H1 (cell line): ENCODE measurements around the gene RBMX. TPM values are rescaled to one million over a fixed set of nuclear protein-coding genes. Genes with fewer than 3 reads are reported as not detected.
"Not testable (repeated sequence)": the region's sequence is repeated elsewhere in the genome, so short reads cannot be mapped to it uniquely, and the experiment has no call there.

ENCODE experiments used
- CTCF ChIA-PET: fragments of 300-600 bp; sonication (Branson Sonifier 250); formaldehyde crosslinking; loops from one replicate; lab custom pipeline; 2021; ENCODE audit not compliant: partially characterized antibody; lab: Charles Lee
- POLR2A ChIA-PET: fragments of 300-600 bp; sonication (Branson Sonifier 250); formaldehyde crosslinking; loops from one replicate; lab custom pipeline; 2021; ENCODE audit warnings: inconsistent platforms; ENCODE audit not compliant: partially characterized antibody; lab: Charles Lee
- DNase-seq, 2 experiments: peaks; one replicate each; pipeline versions ENCODE4 v3.0.0 to v3.0.0-alpha.2; 2010 to 2022; ENCODE audit warnings: low spot score in 2 of 2, low read depth in 1 of 2, mixed read lengths in 1 of 2
- FAIRE-seq: peaks from 2 replicates; lab custom pipeline; 2011; peaks lifted over from hg19 to GRCh38; lab: Jason Lieb, UNC
- H2AFZ ChIP-seq: 2 replicates; pipeline ENCODE4 v1.8.1; 2012; ENCODE audit warnings: low read length, inconsistent platforms
- H2AK5ac ChIP-seq: 2 replicates; pipeline ENCODE4 v1.6.1; 2013; ENCODE audit warnings: low read depth, low read length
- H2BK120ac ChIP-seq: replicated peaks from 2 replicates; pipeline ENCODE3; 2013; ENCODE audit warnings: low read depth, low read length, inconsistent platforms
- H2BK12ac ChIP-seq: 2 replicates; pipeline ENCODE4 v1.6.1; 2013; ENCODE audit warnings: low read depth, low read length
- H2BK15ac ChIP-seq: 2 replicates; pipeline ENCODE4 v1.6.1; 2013; ENCODE audit warnings: low read length
- H2BK20ac ChIP-seq: 2 replicates; pipeline ENCODE4 v1.6.1; 2013; ENCODE audit warnings: low read length
- H2BK5ac ChIP-seq: 2 replicates; pipeline ENCODE4 v1.6.1; 2013; ENCODE audit warnings: low read depth, low read length
- H3K14ac ChIP-seq: 2 replicates; pipeline ENCODE4 v1.6.1; 2013; ENCODE audit warnings: inconsistent platforms; ENCODE audit not compliant: insufficient read length
- H3K18ac ChIP-seq: 2 replicates; pipeline ENCODE4 v1.6.1; 2013; ENCODE audit warnings: low read length; ENCODE audit errors: extremely low read depth
- H3K23ac ChIP-seq: 2 replicates; pipeline ENCODE4 v1.6.1; 2013; ENCODE audit warnings: inconsistent platforms; ENCODE audit not compliant: insufficient read length
- H3K23me2 ChIP-seq: 2 replicates; pipeline ENCODE4 v1.6.1; 2013; ENCODE audit warnings: low read depth, low read length
- H3K27ac ChIP-seq: 2 replicates; pipeline ENCODE4 v1.6.1; 2011; ENCODE audit warnings: low read depth, low read length, inconsistent platforms
- H3K27me3 ChIP-seq, 4 experiments: replicated peaks in 1 of 4; 1 replicate in 1 of 4; 2 replicates in 3 of 4; pipeline versions ENCODE4 v1.6.1 to v1.8.1; 2011 to 2013; ENCODE audit warnings: low read length in 3 of 4, mild to moderate bottlenecking in 3 of 4, inconsistent platforms in 2 of 4, mixed read lengths in 2 of 4, moderate library complexity in 1 of 4; ENCODE audit not compliant: control insufficient read depth in 3 of 4, insufficient read depth in 3 of 4; ENCODE audit errors: extremely low read depth in 1 of 4
- H3K36me3 ChIP-seq, 4 experiments: 2 replicates each; pipeline versions ENCODE4 v1.6.1 to v1.8.1; 2011 to 2013; ENCODE audit warnings: mild to moderate bottlenecking in 4 of 4, low read length in 3 of 4, moderate library complexity in 2 of 4, control low read depth in 1 of 4, inconsistent platforms in 1 of 4; ENCODE audit not compliant: insufficient read depth in 4 of 4, control insufficient read depth in 2 of 4
- H3K4ac ChIP-seq: replicated peaks from 2 replicates; pipeline ENCODE3; 2013; ENCODE audit warnings: low read length, low read depth, mixed read lengths, inconsistent platforms; ENCODE audit not compliant: insufficient read length
- H3K4me1 ChIP-seq, 4 experiments: replicated peaks in 1 of 4; 1 replicate in 1 of 4; 2 replicates in 3 of 4; pipeline versions ENCODE4 v1.6.1 to v1.8.1; 2011 to 2013; ENCODE audit warnings: low read length in 3 of 4, inconsistent platforms in 2 of 4, mixed read lengths in 1 of 4; ENCODE audit not compliant: insufficient read depth in 4 of 4, control insufficient read depth in 3 of 4
- H3K4me2 ChIP-seq, 2 experiments: 2 replicates each; pipeline versions ENCODE4 v1.6.1 to v1.8.1; 2011 to 2013; ENCODE audit warnings: low read depth in 2 of 2, low read length in 2 of 2, control low read depth in 1 of 2, inconsistent platforms in 1 of 2, mild to moderate bottlenecking in 1 of 2; ENCODE audit not compliant: insufficient read depth in 1 of 2
- H3K4me3 ChIP-seq, 4 experiments: fragments of 200-600, 300-600 bp in 1 of 4; sonication (generic), shearing (Covaris generic), sonication (Bioruptor Twin) in 1 of 4; 2 replicates each; pipeline versions ENCODE4 v1.5.1 to v1.8.1; 2011 to 2016; ENCODE audit warnings: low read length in 4 of 4, low read depth in 3 of 4, control low read depth in 2 of 4, inconsistent platforms in 2 of 4, mild to moderate bottlenecking in 2 of 4, mixed read lengths in 1 of 4, moderate library complexity in 1 of 4; ENCODE audit not compliant: insufficient read depth in 2 of 4; ENCODE audit errors: extremely low read depth in 1 of 4
- H3K56ac ChIP-seq: replicated peaks from 2 replicates; pipeline ENCODE3; 2013; ENCODE audit warnings: low read depth, mild to moderate bottlenecking, mixed read lengths, low read length, inconsistent platforms; ENCODE audit not compliant: insufficient read length
- H3K79me1 ChIP-seq: 2 replicates; pipeline ENCODE4 v1.6.1; 2013; ENCODE audit warnings: low read depth, low read length, control low read depth
- H3K79me2 ChIP-seq, 2 experiments: 2 replicates each; pipeline versions ENCODE4 v1.6.1 to v1.8.1; 2012 to 2013; ENCODE audit warnings: low read length in 2 of 2, mild to moderate bottlenecking in 2 of 2, inconsistent platforms in 1 of 2; ENCODE audit not compliant: insufficient read depth in 2 of 2, control insufficient read depth in 1 of 2
- H3K9ac ChIP-seq, 4 experiments: replicated peaks in 1 of 4; 1 replicate in 1 of 4; 2 replicates in 3 of 4; pipeline versions ENCODE4 v1.6.1 to v1.8.1; 2011 to 2013; ENCODE audit warnings: low read depth in 3 of 4, low read length in 3 of 4, control low read depth in 2 of 4, mild to moderate bottlenecking in 2 of 4, moderate library complexity in 2 of 4, inconsistent platforms in 1 of 4; ENCODE audit errors: extremely low read depth in 1 of 4
- H3K9me3 ChIP-seq, 2 experiments: 2 replicates each; pipeline versions ENCODE4 v1.6.1 to v1.8.1; 2012 to 2013; ENCODE audit warnings: mild to moderate bottlenecking in 2 of 2, moderate library complexity in 2 of 2, control low read depth in 1 of 2, inconsistent platforms in 1 of 2, low read depth in 1 of 2, low read length in 1 of 2, mixed read lengths in 1 of 2; ENCODE audit not compliant: insufficient read depth in 2 of 2
- H4K20me1 ChIP-seq, 2 experiments: replicated peaks in 1 of 2; 2 replicates each; pipeline versions ENCODE3 to v1.8.1; 2011 to 2013; ENCODE audit warnings: inconsistent platforms in 2 of 2, low read length in 2 of 2, mild to moderate bottlenecking in 1 of 2; ENCODE audit not compliant: insufficient read depth in 2 of 2, control insufficient read depth in 1 of 2
- H4K5ac ChIP-seq: 2 replicates; pipeline ENCODE4 v1.6.1; 2013; ENCODE audit warnings: low read length, low read depth, mixed read lengths, inconsistent platforms; ENCODE audit not compliant: insufficient read length
- H4K8ac ChIP-seq: 2 replicates; pipeline ENCODE4 v1.8.0; 2013; ENCODE audit warnings: mild to moderate bottlenecking, moderate library complexity, low read length, inconsistent platforms; ENCODE audit not compliant: insufficient read depth; ENCODE audit errors: extremely low read depth
- H4K91ac ChIP-seq: replicated peaks from 2 replicates; pipeline ENCODE3; 2013; ENCODE audit warnings: low read length, mixed read lengths, inconsistent platforms; ENCODE audit not compliant: insufficient read length
- CREB1 ChIP-seq: IDR thresholded peaks from 2 replicates; pipeline ENCODE4 v1.6.1; 2012; ENCODE audit warnings: inconsistent platforms
- POLR2A ChIP-seq, 2 experiments: IDR thresholded peaks; 1 replicate in 1 of 2; 2 replicates in 1 of 2; pipeline ENCODE4 v1.6.1; 2011; ENCODE audit warnings: low read depth in 2 of 2, low read length in 2 of 2, mild to moderate bottlenecking in 2 of 2; ENCODE audit errors: control extremely low read depth in 1 of 2
- RAD21 ChIP-seq, 2 experiments: IDR thresholded peaks in 1 of 2; conservative IDR thresholded peaks in 1 of 2; 2 replicates each; pipeline ENCODE4 v1.6.1; 2011; ENCODE audit warnings: low read depth in 2 of 2, low read length in 2 of 2, improper control_type of control experiment in 1 of 2, inconsistent platforms in 1 of 2, mild to moderate bottlenecking in 1 of 2, moderate library complexity in 1 of 2
- WGBS, 2 experiments: shearing (Covaris generic) in 1 of 2; methylation state at CpG; one replicate each; pipeline versions ENCODE4 v1.1.6 to v1.1.7; 2013 to 2015; ENCODE audit warnings: low lambda C conversion rate in 2 of 2, mixed read lengths in 2 of 2, inconsistent platforms in 1 of 2, low coverage in 1 of 2, missing lambda C conversion rate in 1 of 2; ENCODE audit not compliant: insufficient replicate concordance in 2 of 2, insufficient coverage in 1 of 2, insufficient read length in 1 of 2; ENCODE audit errors: extremely low coverage in 1 of 2, missing lambda C conversion rate in 1 of 2; 5-methylcytosine and 5-hydroxymethylcytosine counted together
- polyA plus RNA-seq, 7 experiments: library from polyadenylated mRNA; depleted of rRNA in 3 of 7; stranded (reverse) in 5 of 7; unstranded in 2 of 7; fragments of >200 nt in 5 of 7; fragments of 200-250 nt in 2 of 7; gene quantifications; 1 replicate in 5 of 7; 2 replicates in 1 of 7; 4 replicates in 1 of 7; pipeline versions ENCODE4 v1.2.1 to v1.2.3, GENCODE V29; 2011 to 2013; ENCODE audit warnings: missing spikeins in 2 of 7, mixed read lengths in 2 of 7
- total RNA-seq: library from RNA; stranded (reverse); fragmentation: NEBNext Ultra II Directional; extraction: Animal tissue kit (Norgen Biotek cat#: 25700); gene quantifications from 2 replicates; pipeline ENCODE4 v1.2.1, GENCODE V29; 2021

Gene RBMX
- total and polyA plus RNA-seq, 2 of the 8 experiments (the other 6 are each of a cell fraction or from before 2014, with no cell fraction given), result 213 to 476 TPM

DNA sequence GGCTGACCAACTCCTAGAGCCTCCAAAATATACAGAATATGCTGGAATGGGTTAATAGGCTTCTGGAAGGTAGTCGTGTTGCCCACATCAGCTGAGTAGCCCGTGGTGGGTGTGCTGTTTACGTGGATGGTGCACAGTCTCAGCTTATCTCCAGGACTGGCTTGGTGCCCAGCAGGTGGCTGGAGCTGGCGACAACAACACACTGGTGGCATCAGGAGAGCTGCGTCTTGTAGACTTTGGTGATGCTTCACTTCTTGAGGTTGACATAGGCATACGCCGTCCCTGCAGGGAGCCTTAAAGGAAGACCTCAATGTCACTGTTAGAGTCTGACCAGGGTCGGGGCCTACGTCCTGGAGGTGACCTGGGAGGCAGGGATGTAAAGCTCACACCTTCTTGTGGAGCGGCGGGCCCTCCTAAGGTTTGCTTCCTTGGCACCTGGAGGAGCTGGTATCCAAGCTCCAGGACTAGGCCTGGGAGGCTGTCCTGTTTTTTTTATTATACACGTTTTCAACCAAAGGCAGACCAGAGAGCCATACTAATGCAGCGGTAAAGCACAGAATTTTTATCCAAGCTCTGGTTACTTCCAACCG lies 26.5 kb upstream of the RBMX start (continued):
- no peak for TF ChIP-seq RAD21 (IDR thresholded peaks at IDR 0.05 in 1 of 2, conservative IDR thresholded peaks at IDR 0.05 in 1 of 2; ENCODE audit: low read depth in 2 of 2, low read length in 2 of 2)
- TF ChIP-seq POLR2A (IDR thresholded peaks at IDR 0.05; ENCODE audit: control extremely low read depth in 1 of 2, low read depth in 2 of 2, low read length in 2 of 2), result no peak
- no peak for TF ChIP-seq CREB1

DNA sequence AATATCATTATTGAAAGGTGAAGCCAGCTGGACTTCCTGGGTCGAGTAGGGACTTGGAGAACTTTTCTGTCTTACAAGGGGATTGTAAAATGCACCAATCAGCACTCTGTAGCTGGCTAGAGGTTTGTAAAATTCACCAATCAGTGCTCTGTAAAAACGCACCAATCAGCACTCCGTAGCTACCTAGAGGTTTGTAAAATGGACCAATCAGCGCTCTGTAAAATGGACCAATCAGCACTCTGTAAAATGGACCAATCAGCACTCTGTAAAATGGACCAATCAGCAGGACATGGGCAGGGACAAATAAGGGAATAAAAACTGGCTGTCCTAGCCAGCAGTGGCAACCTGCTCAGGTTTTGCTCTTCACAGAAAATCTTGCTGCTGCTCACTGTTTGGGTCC lies 23.5 kb upstream of the RBMX start:
- H2BK12ac ChIP-seq, H2BK5ac ChIP-seq, H4K20me1 ChIP-seq, H3K27me3 ChIP-seq, DNase-seq, H3K4ac ChIP-seq, H3K27ac ChIP-seq, H3K79me2 ChIP-seq, H3K9ac ChIP-seq, H2AFZ ChIP-seq, H3K23ac ChIP-seq, H3K9me3 ChIP-seq, H2BK15ac ChIP-seq, H3K4me2 ChIP-seq, H4K5ac ChIP-seq, H3K14ac ChIP-seq, H3K79me1 ChIP-seq, H3K36me3 ChIP-seq, H2BK20ac ChIP-seq, H3K23me2 ChIP-seq, H3K4me3 ChIP-seq, H3K56ac ChIP-seq, CTCF ChIA-PET, H2AK5ac ChIP-seq, H4K8ac ChIP-seq, H3K18ac ChIP-seq, FAIRE-seq, H3K4me1 ChIP-seq, H4K91ac ChIP-seq, H2BK120ac ChIP-seq: not testable (repeated sequence)
- POLR2A ChIA-PET, result interaction anchor here (1.3 to 2.1 kb wide), 3 partner anchors 16 to 37 kb away, joined by 4 to 10 read pairs (median 7); partner anchors contain the start of gene RBMX
- WGBS, 2 experiments, result 98% methylated on average over 4 of the region's 4 CpGs; no CpG with 5 or more reads in 1 of the 2 experiments
